Stomach smooth muscle (tissue), 2 donors: ENCODE measurements around the gene SIRPA.

ENCODE experiments used
- H3K27ac ChIP-seq: one replicate; pipeline ENCODE4 v1.7.0; 2013; ENCODE audit warnings: mild to moderate bottlenecking, low read length, inconsistent platforms
- H3K27me3 ChIP-seq, 2 donors: one replicate each; pipeline ENCODE4 v1.7.0; 2013; ENCODE audit warnings: low read length in 2 of 2; ENCODE audit not compliant: insufficient read depth in 2 of 2, control insufficient read depth in 1 of 2
- H3K36me3 ChIP-seq, 2 donors: one replicate each; pipeline ENCODE4 v1.7.0; 2013; ENCODE audit warnings: low read length in 2 of 2; ENCODE audit not compliant: control insufficient read depth in 2 of 2, insufficient read depth in 2 of 2
- H3K4me1 ChIP-seq: one replicate; pipeline ENCODE4 v1.7.0; 2013; ENCODE audit warnings: low read length; ENCODE audit not compliant: control insufficient read depth, insufficient read depth
- H3K4me3 ChIP-seq, 2 donors: one replicate each; pipeline ENCODE4 v1.7.0; 2013; ENCODE audit warnings: low read length in 2 of 2
- H3K9ac ChIP-seq, 2 donors: one replicate each; pipeline ENCODE4 v1.7.0; 2013; ENCODE audit warnings: low read length in 2 of 2, mild to moderate bottlenecking in 1 of 2
- H3K9me3 ChIP-seq, 2 donors: one replicate each; pipeline ENCODE4 v1.7.0; 2013; ENCODE audit warnings: low read length in 2 of 2; ENCODE audit not compliant: control insufficient read depth in 2 of 2
- donor health status: healthy.
- donor health status: Pancreatic carcinoma.

SIRPA gene

GRCh38 chr20:1894951-1895673, at the start of gene SIRPA:
Gene SIRPA, plus strand, starts transcription at chr20:1895407. Its CDS starts 41 bp downstream, at chr20:1895448.
- peak within 1 kb of the TSS; percentile 78 for H3K27ac ChIP-seq
- H3K27me3 ChIP-seq, result no peaks in the 10 kb centered on the region
- H3K4me1 ChIP-seq, result peaks cover 42% of the 10 kb centered on the region
- peak within 1 kb of the TSS; percentile 76 to 85 for H3K4me3 ChIP-seq
- peak within 1 kb of the TSS; percentile 80 to 83 for H3K9ac ChIP-seq
- no peaks in the 10 kb centered on the region for H3K36me3 ChIP-seq
- no peaks in the 10 kb centered on the region for H3K9me3 ChIP-seq

GRCh38 chr20:1845701-1846100, 49.5 kb upstream of the SIRPA start:
- no peaks in the 10 kb centered on the region for H3K9me3 ChIP-seq
- H3K27ac ChIP-seq, result peak overlapping the region; percentile 77
- H3K27me3 ChIP-seq, result no peaks in the 10 kb centered on the region
- H3K4me1 ChIP-seq, result peaks cover 51% of the 10 kb centered on the region
- H3K9ac ChIP-seq, result no peak overlapping the region
- H3K36me3 ChIP-seq, result no peaks in the 10 kb centered on the region
- H3K4me3 ChIP-seq, result no peak overlapping the region

GRCh38 chr20:1846341-1846740, 48.9 kb upstream of the SIRPA start:
- no peaks in the 10 kb centered on the region for H3K36me3 ChIP-seq
- H3K27me3 ChIP-seq, result no peaks in the 10 kb centered on the region
- H3K4me3 ChIP-seq, result no peak overlapping the region
- peaks cover 46% of the 10 kb centered on the region for H3K4me1 ChIP-seq
- H3K9ac ChIP-seq, result no peak overlapping the region
- H3K9me3 ChIP-seq, result no peaks in the 10 kb centered on the region
- no peak overlapping the region for H3K27ac ChIP-seq

GRCh38 chr20:1846876-1847275, 48.3 kb upstream of the SIRPA start:
- Histone ChIP-seq H3K36me3 (no peaks in the 10 kb centered on the region), H3K4me1 (peaks cover 40% of the 10 kb centered on the region), H3K9me3 (no peaks in the 10 kb centered on the region), H3K9ac (no peak overlapping the region), H3K27me3 (no peaks in the 10 kb centered on the region), H3K4me3 (no peak overlapping the region), H3K27ac (no peak overlapping the region)

- no peaks in the 10 kb centered on the region for H3K36me3 ChIP-seq
- H3K27ac ChIP-seq, result no peak overlapping the region
- no peaks in the 10 kb centered on the region for H3K27me3 ChIP-seq
- no peaks in the 10 kb centered on the region for H3K9me3 ChIP-seq
- H3K4me1 ChIP-seq, result peaks cover 32% of the 10 kb centered on the region
- H3K4me3 ChIP-seq, result no peak overlapping the region
- no peak overlapping the region for H3K9ac ChIP-seq
Observed at GRCh38 chr20:1847780-1848179, 47.4 kb upstream of the SIRPA start.

- Histone ChIP-seq H3K9ac (no peak overlapping the region), H3K27me3 (no peaks in the 10 kb centered on the region), H3K4me1 (peaks cover 26% of the 10 kb centered on the region), H3K4me3 (no peak overlapping the region), H3K27ac (no peak overlapping the region), H3K36me3 (no peaks in the 10 kb centered on the region), H3K9me3 (no peaks in the 10 kb centered on the region)
Observed at GRCh38 chr20:1848373-1848772, 46.8 kb upstream of the SIRPA start.

GRCh38 chr20:1851396-1851795, 43.8 kb upstream of the SIRPA start:
- no peaks in the 10 kb centered on the region for H3K9me3 ChIP-seq
- peaks cover under 1% of the 10 kb centered on the region for H3K4me1 ChIP-seq
- H3K9ac ChIP-seq, result no peak overlapping the region
- no peak overlapping the region for H3K4me3 ChIP-seq
- no peak overlapping the region for H3K27ac ChIP-seq
- no peaks in the 10 kb centered on the region for H3K36me3 ChIP-seq
- peaks cover 0 to 3% of the 10 kb centered on the region in 2 donors for H3K27me3 ChIP-seq

GRCh38 chr20:1853473-1853872, 41.7 kb upstream of the SIRPA start:
- H3K36me3 ChIP-seq, result no peaks in the 10 kb centered on the region
- no peak overlapping the region for H3K27ac ChIP-seq
- no peak overlapping the region for H3K9ac ChIP-seq
- H3K4me1 ChIP-seq, result no peaks in the 10 kb centered on the region
- peaks cover 0 to 3% of the 10 kb centered on the region in 2 donors for H3K27me3 ChIP-seq
- no peaks in the 10 kb centered on the region for H3K9me3 ChIP-seq
- no peak overlapping the region for H3K4me3 ChIP-seq

- Histone ChIP-seq H3K4me3 (no peak overlapping the region), H3K27ac (no peak overlapping the region), H3K27me3 (peaks cover 0 to 3% of the 10 kb centered on the region in 2 donors), H3K36me3 (no peaks in the 10 kb centered on the region), H3K9ac (no peak overlapping the region), H3K9me3 (no peaks in the 10 kb centered on the region), H3K4me1 (no peaks in the 10 kb centered on the region)
Observed at GRCh38 chr20:1854246-1854645, 41.0 kb upstream of the SIRPA start.

GRCh38 chr20:1855109-1855508, 40.1 kb upstream of the SIRPA start:
- Histone ChIP-seq H3K9me3 (no peaks in the 10 kb centered on the region), H3K36me3 (no peaks in the 10 kb centered on the region), H3K27me3 (peaks cover 0 to 3% of the 10 kb centered on the region in 2 donors), H3K4me3 (no peak overlapping the region), H3K27ac (no peak overlapping the region), H3K4me1 (no peaks in the 10 kb centered on the region), H3K9ac (no peak overlapping the region)

GRCh38 chr20:1855690-1856089, 39.5 kb upstream of the SIRPA start:
- H3K9me3 ChIP-seq, result no peaks in the 10 kb centered on the region
- H3K27ac ChIP-seq, result no peak overlapping the region
- H3K4me1 ChIP-seq, result no peaks in the 10 kb centered on the region
- no peaks in the 10 kb centered on the region for H3K36me3 ChIP-seq
- H3K27me3 ChIP-seq, result peaks cover 0 to 3% of the 10 kb centered on the region in 2 donors
- H3K9ac ChIP-seq, result no peak overlapping the region
- H3K4me3 ChIP-seq, result no peak overlapping the region
